Left lobe of liver (tissue), 2 donors: ENCODE results near the gene ACBD6. TPM values are rescaled to one million over a fixed set of nuclear protein-coding genes. Genes with fewer than 3 reads are reported as not detected.
"Not testable (repeated sequence)": the region's sequence is repeated elsewhere in the genome, so short reads cannot be mapped to it uniquely, and the experiment has no call there.

Source experiments
- ATAC-seq: fragments of 200-7000 bp; cut with Tn5 transposase; one replicate; pipeline ENCODE4 v1.9.1; 2020; ENCODE audit warnings: mild to moderate bottlenecking, moderate library complexity
- DNase-seq: peaks from one replicate; pipeline ENCODE4 v3.0.0-alpha.2; 2020; ENCODE audit warnings: low spot score
- total RNA-seq: library from RNA; stranded (reverse); gene quantifications from one replicate; pipeline ENCODE4 v1.2.1, GENCODE V29; 2021
- donor health status: DM: no; HTN: no; CAD: no; lungs with moderate emphysema.
- donor health status: DM: no; HTN: yes; CAD: no.

The ACBD6 gene
- total RNA-seq, 1 donor from 2014 or later = 11.1 TPM

- no peak for DNase-seq
- ATAC-seq = no peak
Observed at GRCh38 chr1:180497826-180498225, 4.6 kb downstream of the ACBD6 start.

GRCh38 chr1:180494370-180494769 lies 8.0 kb downstream of the ACBD6 start:
- ATAC-seq (no peak), DNase-seq (no peak)

GRCh38 chr1:180489976-180490375 lies 12.4 kb downstream of the ACBD6 start:
- ATAC-seq (no peak), DNase-seq (no peak)

GRCh38 chr1:180489313-180489712 lies 13.1 kb downstream of the ACBD6 start:
- DNase-seq (no peak), ATAC-seq (no peak)

GRCh38 chr1:180488661-180489060 lies 13.7 kb downstream of the ACBD6 start:
- DNase-seq (no peak), ATAC-seq (no peak)

GRCh38 chr1:180486092-180486491 lies 16.3 kb downstream of the ACBD6 start:
- ATAC-seq = no peak
- no peak for DNase-seq

- DNase-seq (no peak), ATAC-seq (no peak)
Observed at GRCh38 chr1:180484490-180484889, 17.9 kb downstream of the ACBD6 start.

- peak; percentile 75 for ATAC-seq
- no peak for DNase-seq
Observed at GRCh38 chr1:180482425-180483275, 19.7 kb downstream of the ACBD6 start.

GRCh38 chr1:180470031-180470430 lies 32.3 kb downstream of the ACBD6 start:
- no peak for DNase-seq
- no peak for ATAC-seq

GRCh38 chr1:180468311-180468710 lies 34.1 kb downstream of the ACBD6 start:
- DNase-seq = no peak
- ATAC-seq = no peak

- no peak for ATAC-seq
- no peak for DNase-seq
Observed at GRCh38 chr1:180462102-180462501, 40.3 kb downstream of the ACBD6 start.

- ATAC-seq, DNase-seq: not testable (repeated sequence)
Observed at GRCh38 chr1:180461682-180462081, 40.7 kb downstream of the ACBD6 start.

- no peak for ATAC-seq
Observed at GRCh38 chr1:180458807-180459206, 43.6 kb downstream of the ACBD6 start.

GRCh38 chr1:180456191-180456590 lies 46.2 kb downstream of the ACBD6 start:
- no peak for DNase-seq
- no peak for ATAC-seq

More at GRCh38 chr1:180458807-180459206, 43.6 kb downstream of the ACBD6 start:
- no peak for DNase-seq

GRCh38 chr1:180451504-180451903 lies 50.9 kb downstream of the ACBD6 start:
- no peak for ATAC-seq

GRCh38 chr1:180444522-180444921 lies 57.9 kb downstream of the ACBD6 start:
- ATAC-seq = no peak
- no peak for DNase-seq

More at GRCh38 chr1:180451504-180451903, 50.9 kb downstream of the ACBD6 start:
- DNase-seq = no peak

GRCh38 chr1:180440335-180440734 lies 62.0 kb downstream of the ACBD6 start:
- DNase-seq (no peak), ATAC-seq (no peak)

GRCh38 chr1:180435566-180435965 lies 66.8 kb downstream of the ACBD6 start:
- DNase-seq (no peak), ATAC-seq (no peak)

GRCh38 chr1:180433873-180434272 lies 68.5 kb downstream of the ACBD6 start:
- no peak for ATAC-seq
- no peak for DNase-seq

GRCh38 chr1:180431683-180432082 lies 70.7 kb downstream of the ACBD6 start:
- DNase-seq (no peak), ATAC-seq (no peak)

GRCh38 chr1:180428782-180429695 lies 73.3 kb downstream of the ACBD6 start:
- no peak for DNase-seq
- no peak for ATAC-seq

- ATAC-seq = no peak
- DNase-seq = no peak
Observed at GRCh38 chr1:180425952-180426351, 76.4 kb downstream of the ACBD6 start.
